Right lobe of liver (tissue), 4 donors: ENCODE results near the gene RNU5B-1.

Experiments used
- POLR2A ChIP-seq: fragments of 450-650 bp; IDR thresholded peaks from one replicate; pipeline ENCODE4 v1.6.1; 2017; ENCODE audit warnings: antibody characterized with exemption, mild to moderate bottlenecking
- TF ChIP-seq, protein P1 (sequence below), 4 donors: fragments of 200-600 bp in 3 of 4; fragments of 450-650 bp in 1 of 4; IDR thresholded peaks; one replicate each; pipeline versions ENCODE4 v1.5.1 to v1.8.0; 2016 to 2022; ENCODE audit warnings: antibody characterized with exemption in 4 of 4, mild to moderate bottlenecking in 2 of 4
- donor health status: DM: no; HTN: no; CAD: no.
- donor health status: DM: no; HTN: no; CAD: no.
- donor health status: DM: no; HTN: yes; CAD: no.

DNA sequence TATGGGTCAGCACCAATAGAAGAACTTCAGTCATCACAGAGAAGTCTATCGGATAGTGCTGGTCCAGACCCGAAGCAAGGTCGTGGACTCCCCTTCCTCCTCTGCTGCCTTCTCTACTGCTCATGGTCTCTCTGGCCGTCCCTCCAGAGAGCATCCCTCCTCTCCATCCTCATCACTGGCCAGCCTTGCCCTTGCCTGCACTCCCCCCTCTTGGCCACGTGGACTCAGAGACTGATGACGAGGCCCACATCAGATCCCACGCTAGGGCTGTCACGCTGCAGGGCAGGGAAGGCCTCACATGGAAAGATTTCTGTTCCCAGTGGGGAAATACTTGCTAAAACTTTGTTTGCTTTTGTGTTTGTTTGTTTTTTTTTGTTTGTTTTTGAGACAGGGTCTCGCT is 38.0 kb downstream of the RNU5B-1 start:
- TF ChIP-seq POLR2A, result no peak
- TF ChIP-seq, protein P1, sequence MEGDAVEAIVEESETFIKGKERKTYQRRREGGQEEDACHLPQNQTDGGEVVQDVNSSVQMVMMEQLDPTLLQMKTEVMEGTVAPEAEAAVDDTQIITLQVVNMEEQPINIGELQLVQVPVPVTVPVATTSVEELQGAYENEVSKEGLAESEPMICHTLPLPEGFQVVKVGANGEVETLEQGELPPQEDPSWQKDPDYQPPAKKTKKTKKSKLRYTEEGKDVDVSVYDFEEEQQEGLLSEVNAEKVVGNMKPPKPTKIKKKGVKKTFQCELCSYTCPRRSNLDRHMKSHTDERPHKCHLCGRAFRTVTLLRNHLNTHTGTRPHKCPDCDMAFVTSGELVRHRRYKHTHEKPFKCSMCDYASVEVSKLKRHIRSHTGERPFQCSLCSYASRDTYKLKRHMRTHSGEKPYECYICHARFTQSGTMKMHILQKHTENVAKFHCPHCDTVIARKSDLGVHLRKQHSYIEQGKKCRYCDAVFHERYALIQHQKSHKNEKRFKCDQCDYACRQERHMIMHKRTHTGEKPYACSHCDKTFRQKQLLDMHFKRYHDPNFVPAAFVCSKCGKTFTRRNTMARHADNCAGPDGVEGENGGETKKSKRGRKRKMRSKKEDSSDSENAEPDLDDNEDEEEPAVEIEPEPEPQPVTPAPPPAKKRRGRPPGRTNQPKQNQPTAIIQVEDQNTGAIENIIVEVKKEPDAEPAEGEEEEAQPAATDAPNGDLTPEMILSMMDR (IDR thresholded peaks at IDR 0.05), result no peak
